Ammon's horn (tissue), 1 donor: ENCODE measurements around the gene RGS3.
A peak's percentile ranks its signal among the peaks of the same experiment; 100 is the strongest.

Source experiments
- DNase-seq: peaks from one replicate; pipeline ENCODE4 v3.0.0-alpha.2; 2016; ENCODE audit warnings: low spot score

RGS3 gene

DNA sequence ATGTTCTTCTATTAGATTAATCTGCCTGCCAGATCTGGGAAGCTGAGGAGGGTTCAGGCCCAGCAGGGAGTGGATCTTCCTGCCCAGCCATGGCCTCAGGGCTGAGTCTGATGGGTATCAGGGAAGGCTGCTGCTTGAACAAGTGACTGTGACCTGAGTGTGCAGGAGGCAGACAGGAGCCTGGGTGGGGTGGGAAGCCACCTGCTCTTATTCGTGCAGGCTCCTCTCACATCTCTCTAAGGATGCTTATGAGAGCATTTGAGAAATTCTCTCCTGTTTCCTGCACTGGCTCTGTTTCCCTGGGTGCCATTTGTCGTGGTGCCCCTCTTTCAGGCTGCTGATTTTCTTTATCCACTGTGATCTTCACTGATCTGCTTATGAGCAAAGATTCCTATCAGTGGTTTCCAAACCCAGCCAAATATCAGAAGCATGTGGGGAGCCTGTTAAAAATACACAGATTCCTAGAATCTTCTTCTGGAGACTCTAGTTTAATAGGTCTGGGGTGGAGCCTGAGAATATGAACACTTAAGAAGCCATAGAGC, 2.1 kb downstream of the RGS3 start:
- no peak for DNase-seq

GRCh38 chr9:113467183-113467582, 3.7 kb downstream of the RGS3 start:
- no peak for DNase-seq

GRCh38 chr9:113468716-113469448, 5.4 kb downstream of the RGS3 start:
- peak; percentile 71 for DNase-seq

GRCh38 chr9:113471143-113471542, 7.6 kb downstream of the RGS3 start:
- DNase-seq, result no peak

DNA sequence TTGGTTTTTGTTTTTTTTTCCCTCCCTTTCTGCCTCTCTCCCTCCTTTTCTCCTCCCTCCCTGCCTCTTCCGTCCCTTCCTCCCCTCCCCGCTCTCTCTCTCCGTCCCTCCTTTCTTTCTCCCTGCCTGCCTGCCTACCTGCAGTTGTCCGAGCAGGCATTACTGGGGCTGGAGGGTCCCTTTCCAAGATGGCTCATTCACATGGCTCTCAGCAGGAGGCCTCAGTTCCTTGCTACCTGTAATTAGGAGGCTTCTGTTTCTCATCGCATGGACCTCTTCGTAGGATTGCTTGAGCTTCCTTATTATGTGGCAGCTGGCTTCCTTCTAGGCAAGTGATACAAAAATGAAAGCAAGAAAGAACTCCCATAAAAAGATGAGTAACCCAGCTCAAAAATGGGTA, 8.0 kb downstream of the RGS3 start:
- DNase-seq, result no peak

DNA sequence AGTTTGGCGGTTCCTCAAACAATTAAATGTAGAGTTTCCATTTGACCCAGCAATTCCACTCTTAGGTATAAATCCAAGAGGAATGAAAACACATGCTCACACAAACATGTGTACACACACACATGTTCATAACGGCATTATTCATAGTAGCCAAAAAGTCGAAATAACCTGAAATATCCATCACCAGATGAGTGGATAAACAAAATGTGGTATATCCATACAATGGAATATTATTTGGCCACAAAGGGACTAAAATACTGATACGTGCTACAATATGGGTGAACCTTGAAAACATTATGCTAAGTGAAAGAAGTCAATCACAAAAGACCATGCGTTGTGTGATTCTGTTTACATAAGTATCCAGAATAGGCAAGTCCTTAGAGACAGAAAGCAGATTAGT, 8.7 kb downstream of the RGS3 start:
- no peak for DNase-seq

- DNase-seq, result no peak
Observed at GRCh38 chr9:113474360-113475028, 11.0 kb downstream of the RGS3 start.

- DNase-seq, result no peak
Observed at GRCh38 chr9:113475031-113475430, 11.5 kb downstream of the RGS3 start.

- no peak for DNase-seq
Observed at GRCh38 chr9:113475992-113476391, 12.5 kb downstream of the RGS3 start.

- no peak for DNase-seq
Observed at GRCh38 chr9:113476511-113476916, 13.0 kb downstream of the RGS3 start.

GRCh38 chr9:113477058-113477457, 13.5 kb downstream of the RGS3 start:
- no peak for DNase-seq

- DNase-seq, result no peak
Observed at GRCh38 chr9:113477661-113478060, 14.1 kb downstream of the RGS3 start.

DNA sequence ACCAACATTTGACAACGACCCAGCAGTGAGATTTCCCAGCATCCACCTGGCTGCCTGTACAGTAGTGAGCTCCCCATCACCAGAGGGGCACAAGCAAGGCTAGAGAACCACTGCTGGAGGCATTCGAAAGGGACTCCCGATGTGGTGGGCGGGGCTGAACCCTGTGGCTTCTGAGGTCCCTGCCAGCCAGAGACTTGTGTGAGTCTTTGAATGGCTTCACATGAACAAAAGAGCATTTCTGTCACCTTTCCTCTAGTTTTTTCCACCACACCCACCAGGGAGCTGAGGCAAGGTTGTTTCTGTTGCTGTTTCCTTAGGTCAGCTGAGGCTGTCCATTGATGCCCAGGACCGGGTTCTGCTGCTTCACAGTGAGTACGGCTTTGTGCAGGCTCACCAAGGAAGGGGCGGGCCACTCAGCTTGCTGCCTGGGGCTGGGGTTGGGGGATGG, 15.7 kb downstream of the RGS3 start:
- DNase-seq, result no peak

DNA sequence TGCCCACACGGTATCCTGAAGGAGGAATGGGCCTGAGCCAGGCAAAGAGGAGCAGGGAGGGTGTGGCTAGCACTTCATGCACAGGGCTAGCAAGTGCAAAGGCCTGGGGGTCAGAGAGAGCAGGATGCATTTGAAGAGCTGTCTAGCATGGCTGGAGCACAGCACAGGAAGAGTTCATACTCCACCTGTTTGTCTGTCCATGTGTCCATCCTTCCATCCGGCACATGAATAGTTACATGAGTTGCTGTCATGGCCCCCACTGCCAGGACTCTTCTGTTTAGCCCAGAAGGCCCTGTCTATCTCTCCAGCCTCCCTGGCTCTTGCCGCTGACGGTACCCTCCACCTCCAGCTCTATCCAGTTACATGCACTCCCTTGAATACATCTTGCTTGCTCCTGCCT, 17.1 kb downstream of the RGS3 start:
- DNase-seq, result no peak

GRCh38 chr9:113481176-113481787, 17.8 kb downstream of the RGS3 start:
- no peak for DNase-seq

DNA sequence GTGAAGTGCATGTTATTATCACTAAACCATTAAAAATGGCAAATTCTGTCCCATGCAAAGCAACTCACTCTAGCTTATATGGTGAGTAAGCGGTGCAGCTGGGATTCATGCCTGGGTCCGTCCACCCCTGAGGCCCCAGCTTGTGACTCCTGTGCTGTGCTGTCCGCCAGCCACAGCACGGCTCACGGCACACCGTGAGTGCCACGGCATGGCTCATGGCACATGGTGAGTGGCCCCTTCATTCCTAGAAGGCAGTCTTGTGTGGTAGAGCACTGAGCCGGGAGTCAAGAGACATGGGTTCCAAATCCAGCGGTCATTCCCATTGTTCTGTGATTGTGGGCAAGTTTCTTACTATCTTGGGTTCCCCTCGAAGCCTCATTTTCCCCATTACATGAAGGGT, 18.8 kb downstream of the RGS3 start:
- DNase-seq, result no peak

DNA sequence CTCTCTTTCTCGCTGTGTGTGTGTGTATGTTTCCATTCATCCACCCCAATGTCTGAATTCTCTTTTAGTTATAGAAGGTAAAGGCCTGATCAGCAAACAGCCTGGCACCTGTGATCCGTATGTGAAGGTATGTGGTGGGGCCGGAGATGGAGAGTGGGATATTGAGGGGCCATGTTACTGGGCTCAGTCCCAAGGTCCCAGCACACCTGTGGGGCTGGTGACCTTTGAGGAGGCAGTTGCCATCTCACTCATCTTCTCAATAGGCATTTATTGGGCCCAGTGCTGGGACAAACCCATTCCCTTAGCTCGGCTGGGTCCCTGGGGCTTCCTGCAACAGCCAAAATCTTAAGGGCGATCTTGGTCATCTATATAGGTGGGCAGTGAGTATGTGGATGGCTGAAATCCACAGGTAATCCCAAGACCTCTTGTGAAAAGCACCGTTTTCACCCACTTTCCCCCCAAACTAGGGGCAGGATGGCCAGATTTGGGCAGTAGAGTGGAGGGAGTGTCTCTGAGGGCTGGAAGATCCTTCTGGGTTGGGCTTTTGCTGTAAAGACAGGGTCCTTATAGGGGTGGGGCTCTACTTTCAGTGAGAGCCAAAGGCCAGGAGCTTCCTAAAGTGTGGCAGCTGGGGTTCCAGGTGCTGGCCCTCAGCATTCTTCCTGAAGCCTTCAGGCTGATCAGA, 19.6 kb downstream of the RGS3 start:
- DNase-seq, result no peak

DNA sequence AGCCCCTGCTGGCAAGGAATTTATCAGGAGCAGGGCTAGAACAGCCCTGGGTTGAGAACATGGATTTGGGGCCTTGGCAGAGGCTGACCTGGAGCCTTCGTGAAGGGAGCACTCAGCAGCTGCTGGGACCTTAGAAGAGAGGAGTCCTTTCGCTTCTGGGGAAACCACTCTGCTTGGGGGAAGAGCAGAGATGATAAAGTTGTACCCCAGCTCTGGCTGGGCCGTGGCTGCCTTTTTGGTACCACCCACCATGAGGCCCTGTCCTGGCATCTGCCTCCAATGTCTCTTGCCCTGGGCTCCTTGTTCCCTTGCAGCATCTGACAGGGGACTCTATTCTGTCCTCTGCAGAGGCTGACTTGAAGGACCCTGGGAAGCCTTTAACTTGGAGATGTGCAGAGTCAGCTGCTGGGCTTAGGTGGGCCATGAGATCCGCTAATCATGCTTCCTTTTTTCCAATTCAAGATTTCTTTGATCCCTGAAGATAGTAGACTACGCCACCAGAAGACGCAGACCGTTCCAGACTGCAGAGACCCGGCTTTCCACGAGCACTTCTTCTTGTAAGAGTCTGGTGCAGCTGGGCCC, 20.2 kb downstream of the RGS3 start:
- no peak for DNase-seq

- no peak for DNase-seq
Observed at GRCh38 chr9:113484258-113484730, 20.8 kb downstream of the RGS3 start.

- no peak for DNase-seq
Observed at GRCh38 chr9:113485761-113486115, 22.2 kb downstream of the RGS3 start.

GRCh38 chr9:113486327-113486726, 22.8 kb downstream of the RGS3 start:
- DNase-seq, result no peak

DNA sequence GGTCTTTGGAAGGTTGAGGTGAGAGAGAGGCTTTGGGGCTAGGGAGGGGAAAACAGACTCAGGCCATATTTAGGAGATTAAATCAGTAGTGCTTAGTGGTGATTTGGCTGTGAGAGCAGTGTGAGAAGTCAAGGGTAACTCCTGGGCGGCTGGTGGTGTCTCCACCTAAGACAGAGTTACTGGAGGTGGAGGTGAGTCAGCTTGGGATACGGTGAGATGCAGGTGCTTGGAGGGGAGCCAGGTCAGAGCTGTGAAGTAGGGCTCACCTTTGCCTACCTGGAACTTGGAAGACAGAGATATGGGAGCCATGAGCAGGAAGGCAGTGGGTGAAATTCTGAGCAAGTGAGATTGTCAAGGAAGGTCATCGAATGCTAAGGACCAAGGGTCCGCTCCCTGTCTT, 24.5 kb downstream of the RGS3 start:
- DNase-seq, result no peak
